ENCODE results near the gene GALNT9.
"Not testable (repeated sequence)": the region's sequence is repeated elsewhere in the genome, so short reads cannot be mapped to it uniquely, and the experiment has no call there.

The GALNT9 gene

GRCh38 chr12:132311201-132311915 is 18.0 kb downstream of the GALNT9 start:
- DNase-seq, result no peak

- no peak for DNase-seq
Measured at GRCh38 chr12:132310181-132311040, 19.0 kb downstream of the GALNT9 start.

- no peak for DNase-seq
Measured at GRCh38 chr12:132309596-132310086, 19.7 kb downstream of the GALNT9 start.

- DNase-seq, result no peak
Measured at GRCh38 chr12:132308853-132309595, 20.4 kb downstream of the GALNT9 start.

GRCh38 chr12:132307976-132308852 is 21.2 kb downstream of the GALNT9 start:
- DNase-seq, result no peak

- no peak for DNase-seq
Measured at GRCh38 chr12:132306885-132307191, 22.6 kb downstream of the GALNT9 start.

- no peak for DNase-seq
Measured at GRCh38 chr12:132305991-132306884, 23.2 kb downstream of the GALNT9 start.

GRCh38 chr12:132305560-132305966 is 23.8 kb downstream of the GALNT9 start:
- DNase-seq, result no peak

- not testable (repeated sequence) for DNase-seq
Measured at GRCh38 chr12:132304866-132305265, 24.5 kb downstream of the GALNT9 start.

GRCh38 chr12:132303853-132304373 is 25.5 kb downstream of the GALNT9 start:
- not testable (repeated sequence) for DNase-seq

- DNase-seq, result no peak
Measured at GRCh38 chr12:132302466-132303358, 26.7 kb downstream of the GALNT9 start.

- no peak for DNase-seq
Measured at GRCh38 chr12:132300789-132301722, 28.3 kb downstream of the GALNT9 start.

- DNase-seq, result no peak
Measured at GRCh38 chr12:132296063-132296462, 33.3 kb downstream of the GALNT9 start.

GRCh38 chr12:132295561-132295960 is 33.8 kb downstream of the GALNT9 start:
- DNase-seq, result not testable (repeated sequence)

- no peak for DNase-seq
Measured at GRCh38 chr12:132295101-132295526, 34.3 kb downstream of the GALNT9 start.

- no peak for DNase-seq
Measured at GRCh38 chr12:132294121-132295034, 35.0 kb downstream of the GALNT9 start.
